IPS-NIHi7 (cell line): ENCODE data around the gene POLDIP3.

Source experiments
- DNase-seq: peaks from one replicate; pipeline ENCODE4 v3.0.0; 2012; ENCODE audit warnings: mixed read lengths; ENCODE audit errors: extremely low spot score

The POLDIP3 gene

GRCh38 chr22:42614312-42615091 lies at the start of gene POLDIP3:
Gene POLDIP3, minus strand, starts transcription at chr22:42614883. Its CDS starts 26 bp downstream, at chr22:42614857.
- peak; percentile 96 for DNase-seq

- DNase-seq: peak; percentile 94
Observed at GRCh38 chr22:42661985-42662831, 47.5 kb upstream of the POLDIP3 start.

- no peak for DNase-seq
Observed at GRCh38 chr22:42656578-42656977, 41.9 kb upstream of the POLDIP3 start.

GRCh38 chr22:42655693-42656092 lies 41.0 kb upstream of the POLDIP3 start:
- no peak for DNase-seq

GRCh38 chr22:42654436-42655073 lies 39.9 kb upstream of the POLDIP3 start:
- no peak for DNase-seq

GRCh38 chr22:42653999-42654398 lies 39.3 kb upstream of the POLDIP3 start:
- DNase-seq: no peak

- DNase-seq: no peak
Observed at GRCh38 chr22:42651134-42651533, 36.5 kb upstream of the POLDIP3 start.

- DNase-seq: peak; percentile 98
Observed at GRCh38 chr22:42649246-42650099, 34.8 kb upstream of the POLDIP3 start, which contains the start of gene CYB5R3. Gene CYB5R3, minus strand, starts transcription at chr22:42649392. Its CDS starts 77 bp downstream, at chr22:42649315.

GRCh38 chr22:42648368-42649245 lies 33.9 kb upstream of the POLDIP3 start:
- no peak for DNase-seq

- DNase-seq: no peak
Observed at GRCh38 chr22:42648017-42648367, 33.3 kb upstream of the POLDIP3 start.

- no peak for DNase-seq
Observed at GRCh38 chr22:42646569-42647525, 32.2 kb upstream of the POLDIP3 start.

- no peak for DNase-seq
Observed at GRCh38 chr22:42645938-42646568, 31.4 kb upstream of the POLDIP3 start.

- no peak for DNase-seq
Observed at GRCh38 chr22:42645341-42645937, 30.8 kb upstream of the POLDIP3 start.

- DNase-seq: no peak
Observed at GRCh38 chr22:42644422-42645340, 30.0 kb upstream of the POLDIP3 start.

- DNase-seq: no peak
Observed at GRCh38 chr22:42643634-42644421, 29.1 kb upstream of the POLDIP3 start.
